ENCODE data around the gene PARVA.

Gene PARVA

GRCh38 chr11:12403122-12403996, 26.0 kb downstream of the PARVA start:
- no peak for DNase-seq (ENCODE audit: low read depth in 2 of 2)

GRCh38 chr11:12403997-12404350, 26.6 kb downstream of the PARVA start:
- DNase-seq (ENCODE audit: low read depth in 2 of 2) = no peak

- DNase-seq (ENCODE audit: low read depth in 2 of 2) = no peak
Observed at GRCh38 chr11:12404436-12404835, 27.1 kb downstream of the PARVA start.

- DNase-seq (ENCODE audit: low read depth in 2 of 2) = no peak
Observed at GRCh38 chr11:12408156-12408770, 30.9 kb downstream of the PARVA start.

- DNase-seq (ENCODE audit: low read depth in 2 of 2) = no peak
Observed at GRCh38 chr11:12409621-12410005, 32.2 kb downstream of the PARVA start.

GRCh38 chr11:12410006-12410728, 32.8 kb downstream of the PARVA start:
- no peak for DNase-seq (ENCODE audit: low read depth in 2 of 2)

- DNase-seq (ENCODE audit: low read depth in 2 of 2) = no peak
Observed at GRCh38 chr11:12411393-12411792, 34.0 kb downstream of the PARVA start.

- peak; percentile 6 to 33 for DNase-seq (ENCODE audit: low read depth in 2 of 2)
Observed at GRCh38 chr11:12411806-12412727, 34.7 kb downstream of the PARVA start.

GRCh38 chr11:12413141-12414052, 36.0 kb downstream of the PARVA start:
- DNase-seq (ENCODE audit: low read depth in 2 of 2) = no peak

- no peak for DNase-seq (ENCODE audit: low read depth in 2 of 2)
Observed at GRCh38 chr11:12414611-12415010, 37.2 kb downstream of the PARVA start.

- no peak for DNase-seq (ENCODE audit: low read depth in 2 of 2)
Observed at GRCh38 chr11:12415342-12415966, 38.1 kb downstream of the PARVA start.

GRCh38 chr11:12416552-12416951, 39.2 kb downstream of the PARVA start:
- DNase-seq (ENCODE audit: low read depth in 2 of 2) = no peak

- no peak for DNase-seq (ENCODE audit: low read depth in 2 of 2)
Observed at GRCh38 chr11:12417691-12418611, 40.6 kb downstream of the PARVA start.

- no peak for DNase-seq (ENCODE audit: low read depth in 2 of 2)
Observed at GRCh38 chr11:12420040-12420439, 42.7 kb downstream of the PARVA start.

- DNase-seq (ENCODE audit: low read depth in 2 of 2) = no peak
Observed at GRCh38 chr11:12420706-12421105, 43.3 kb downstream of the PARVA start.

- DNase-seq (ENCODE audit: low read depth in 2 of 2) = no peak
Observed at GRCh38 chr11:12421386-12421785, 44.0 kb downstream of the PARVA start.

- no peak for DNase-seq (ENCODE audit: low read depth in 2 of 2)
Observed at GRCh38 chr11:12426176-12426575, 48.8 kb downstream of the PARVA start.

GRCh38 chr11:12429155-12429554, 51.8 kb downstream of the PARVA start:
- no peak for DNase-seq (ENCODE audit: low read depth in 2 of 2)

- no peak for DNase-seq (ENCODE audit: low read depth in 2 of 2)
Observed at GRCh38 chr11:12430351-12430750, 53.0 kb downstream of the PARVA start.
